HUES64 (cell line): ENCODE measurements around the gene TRIM63.

Experiments
- H3K27ac ChIP-seq: 2 replicates; pipeline ENCODE4 v1.7.0; 2013; ENCODE audit warnings: low read depth, low read length, inconsistent platforms
- H3K27me3 ChIP-seq: 2 replicates; pipeline ENCODE4 v1.6.1; 2013; ENCODE audit warnings: mild to moderate bottlenecking, low read length; ENCODE audit not compliant: insufficient read depth
- H3K36me3 ChIP-seq: 2 replicates; pipeline ENCODE4 v1.6.1; 2013; ENCODE audit warnings: mild to moderate bottlenecking, low read length; ENCODE audit not compliant: insufficient read depth
- H3K4me1 ChIP-seq: 2 replicates; pipeline ENCODE4 v1.6.1; 2013; ENCODE audit warnings: mild to moderate bottlenecking, low read length, moderate library complexity; ENCODE audit not compliant: insufficient read depth
- H3K4me3 ChIP-seq: 2 replicates; pipeline ENCODE4 v1.5.1; 2013; ENCODE audit warnings: mild to moderate bottlenecking, low read length, moderate library complexity
- H3K9ac ChIP-seq: 2 replicates; pipeline ENCODE4 v1.6.1; 2013; ENCODE audit warnings: mild to moderate bottlenecking, low read depth, low read length
- H3K9me3 ChIP-seq: 2 replicates; pipeline ENCODE4 v1.6.1; 2013; ENCODE audit warnings: low read depth, low read length; ENCODE audit not compliant: insufficient read depth
- WGBS: fragments of 150-250, 120-280 bp; methylation state at CpG from one replicate; pipeline ENCODE4 v1.1.7; 2013; ENCODE audit warnings: missing lambda C conversion rate; 5-methylcytosine and 5-hydroxymethylcytosine counted together

TRIM63 gene

GRCh38 chr1:26084091-26084561, 16.7 kb upstream of the TRIM63 start:
- Histone ChIP-seq H3K27ac (no peak overlapping the region), H3K4me1 (peaks cover under 1% of the 10 kb centered on the region), H3K9me3 (no peaks in the 10 kb centered on the region), H3K9ac (no peak overlapping the region), H3K4me3 (no peak overlapping the region), H3K27me3 (peaks cover 13% of the 10 kb centered on the region), H3K36me3 (no peaks in the 10 kb centered on the region)
- WGBS, result 78% methylated on average over 2 of the region's 2 CpGs

GRCh38 chr1:26083208-26083607, 15.8 kb upstream of the TRIM63 start:
- Histone ChIP-seq H3K27ac (no peak overlapping the region), H3K4me1 (peaks cover 7% of the 10 kb centered on the region), H3K4me3 (no peak overlapping the region), H3K36me3 (no peaks in the 10 kb centered on the region), H3K27me3 (peaks cover 13% of the 10 kb centered on the region), H3K9ac (no peak overlapping the region), H3K9me3 (no peaks in the 10 kb centered on the region)
- WGBS, result 87% methylated on average over 5 of the region's 5 CpGs

- Histone ChIP-seq H3K4me1 (peaks cover 7% of the 10 kb centered on the region), H3K9me3 (no peaks in the 10 kb centered on the region)
- WGBS, result 82% methylated on average over 3 of the region's 3 CpGs
These were observed 14.6 kb upstream of the TRIM63 start for GRCh38 chr1:26082020-26082350.

GRCh38 chr1:26081267-26082019, 14.0 kb upstream of the TRIM63 start:
- no peak overlapping the region for H3K27ac ChIP-seq
- H3K4me3 ChIP-seq, result no peak overlapping the region
- no peaks in the 10 kb centered on the region for H3K9me3 ChIP-seq
- H3K27me3 ChIP-seq, result peaks cover 13% of the 10 kb centered on the region
- WGBS, result 90% methylated on average over 7 of the region's 8 CpGs
- no peaks in the 10 kb centered on the region for H3K36me3 ChIP-seq
- H3K4me1 ChIP-seq, result peaks cover 7% of the 10 kb centered on the region
- no peak overlapping the region for H3K9ac ChIP-seq

More at GRCh38 chr1:26082020-26082350, 14.6 kb upstream of the TRIM63 start:
- Histone ChIP-seq H3K27me3 (peaks cover 13% of the 10 kb centered on the region), H3K27ac (no peak overlapping the region), H3K36me3 (no peaks in the 10 kb centered on the region), H3K9ac (no peak overlapping the region), H3K4me3 (no peak overlapping the region)

- peaks cover 7% of the 10 kb centered on the region for H3K4me1 ChIP-seq
- H3K4me3 ChIP-seq, result no peak overlapping the region
- peaks cover 13% of the 10 kb centered on the region for H3K27me3 ChIP-seq
- H3K9ac ChIP-seq, result no peak overlapping the region
- H3K9me3 ChIP-seq, result no peaks in the 10 kb centered on the region
- 86% methylated on average over 4 of the region's 9 CpGs for WGBS
- H3K27ac ChIP-seq, result no peak overlapping the region
- no peaks in the 10 kb centered on the region for H3K36me3 ChIP-seq
These were observed 12.8 kb upstream of the TRIM63 start for GRCh38 chr1:26079960-26080814.

GRCh38 chr1:26079178-26079563, 11.7 kb upstream of the TRIM63 start:
- Histone ChIP-seq H3K4me3 (no peak overlapping the region), H3K4me1 (peaks cover 7% of the 10 kb centered on the region), H3K27ac (no peak overlapping the region), H3K9me3 (no peaks in the 10 kb centered on the region), H3K36me3 (no peaks in the 10 kb centered on the region), H3K27me3 (peaks cover 8% of the 10 kb centered on the region), H3K9ac (no peak overlapping the region)
- 76% methylated on average over 7 of the region's 7 CpGs for WGBS

- no peak overlapping the region for H3K27ac ChIP-seq
- peaks cover 3% of the 10 kb centered on the region for H3K27me3 ChIP-seq
- H3K36me3 ChIP-seq, result no peaks in the 10 kb centered on the region
- H3K4me3 ChIP-seq, result no peak overlapping the region
- H3K4me1 ChIP-seq, result peaks cover 7% of the 10 kb centered on the region
- no peak overlapping the region for H3K9ac ChIP-seq
- WGBS, result 88% methylated on average over 8 of the region's 8 CpGs
- no peaks in the 10 kb centered on the region for H3K9me3 ChIP-seq
These were observed 11.1 kb upstream of the TRIM63 start for GRCh38 chr1:26078286-26079177.

GRCh38 chr1:26077524-26077923, 10.1 kb upstream of the TRIM63 start:
- Histone ChIP-seq H3K27ac (no peak overlapping the region), H3K4me1 (peaks cover 7% of the 10 kb centered on the region), H3K36me3 (no peaks in the 10 kb centered on the region), H3K9ac (no peak overlapping the region), H3K4me3 (no peak overlapping the region), H3K9me3 (no peaks in the 10 kb centered on the region), H3K27me3 (no peaks in the 10 kb centered on the region; the same call in 1 of the 2 replicates)
- WGBS, result 100% methylated on average over 1 of the region's 1 CpG

GRCh38 chr1:26075421-26076144, 8.2 kb upstream of the TRIM63 start:
- Histone ChIP-seq H3K4me1 (peaks cover 7% of the 10 kb centered on the region), H3K36me3 (no peaks in the 10 kb centered on the region), H3K9ac (no peak overlapping the region), H3K27me3 (no peaks in the 10 kb centered on the region), H3K4me3 (no peak overlapping the region), H3K9me3 (no peaks in the 10 kb centered on the region), H3K27ac (no peak overlapping the region)
- 90% methylated on average over 3 of the region's 3 CpGs for WGBS

GRCh38 chr1:26072305-26072704, 4.9 kb upstream of the TRIM63 start:
- no peak overlapping the region for H3K9ac ChIP-seq
- H3K36me3 ChIP-seq, result no peaks in the 10 kb centered on the region
- peaks cover 3% of the 10 kb centered on the region; the same call in 1 of the 2 replicates for H3K4me1 ChIP-seq
- no peaks in the 10 kb centered on the region for H3K27me3 ChIP-seq
- H3K9me3 ChIP-seq, result no peaks in the 10 kb centered on the region
- H3K4me3 ChIP-seq, result no peak overlapping the region
- no peak overlapping the region for H3K27ac ChIP-seq
- 89% methylated on average over 6 of the region's 6 CpGs for WGBS
